Measurements from ENCODE around the gene NRG2.

The NRG2 gene

GRCh38 chr5:139915266-139915665 lies 127.8 kb downstream of the NRG2 start:
- Histone ChIP-seq H3K9ac (ENCODE audit: low read length in 5 of 5) (no peak overlapping the region), H3K4me1 (ENCODE audit: control insufficient read depth in 5 of 5, insufficient read depth in 5 of 5, low read length in 5 of 5) (peaks cover 0 to 25% (median 8%) of the 10 kb centered on the region in 5 donors), H3K4me3 (ENCODE audit: low read depth in 1 of 5, low read length in 5 of 5) (no peak overlapping the region), H3K27me3 (ENCODE audit: control insufficient read depth in 5 of 5, insufficient read depth in 4 of 5, low read length in 5 of 5) (peaks cover 0 to 2% (median 0%) of the 10 kb centered on the region in 5 donors), H3K36me3 (ENCODE audit: control insufficient read depth in 5 of 5, insufficient read depth in 5 of 5, low read length in 5 of 5) (no peaks in the 10 kb centered on the region), H3K27ac (ENCODE audit: low read depth, low read length) (no peak overlapping the region), H3K9me3 (ENCODE audit: control insufficient read depth in 5 of 5, low read length in 5 of 5) (no peaks in the 10 kb centered on the region)

- Histone ChIP-seq H3K27ac (ENCODE audit: low read depth, low read length) (no peak overlapping the region), H3K27me3 (ENCODE audit: control insufficient read depth in 5 of 5, insufficient read depth in 4 of 5, low read length in 5 of 5) (peaks cover 0 to 2% (median 0%) of the 10 kb centered on the region in 5 donors), H3K4me1 (ENCODE audit: control insufficient read depth in 5 of 5, insufficient read depth in 5 of 5, low read length in 5 of 5) (peaks cover 0 to 30% (median 8%) of the 10 kb centered on the region in 5 donors), H3K4me3 (ENCODE audit: low read depth in 1 of 5, low read length in 5 of 5) (no peak overlapping the region), H3K9ac (ENCODE audit: low read length in 5 of 5) (no peak overlapping the region), H3K36me3 (ENCODE audit: control insufficient read depth in 5 of 5, insufficient read depth in 5 of 5, low read length in 5 of 5) (no peaks in the 10 kb centered on the region), H3K9me3 (ENCODE audit: control insufficient read depth in 5 of 5, low read length in 5 of 5) (no peaks in the 10 kb centered on the region)
Observed at GRCh38 chr5:139914218-139914807, 128.8 kb downstream of the NRG2 start.

DNA sequence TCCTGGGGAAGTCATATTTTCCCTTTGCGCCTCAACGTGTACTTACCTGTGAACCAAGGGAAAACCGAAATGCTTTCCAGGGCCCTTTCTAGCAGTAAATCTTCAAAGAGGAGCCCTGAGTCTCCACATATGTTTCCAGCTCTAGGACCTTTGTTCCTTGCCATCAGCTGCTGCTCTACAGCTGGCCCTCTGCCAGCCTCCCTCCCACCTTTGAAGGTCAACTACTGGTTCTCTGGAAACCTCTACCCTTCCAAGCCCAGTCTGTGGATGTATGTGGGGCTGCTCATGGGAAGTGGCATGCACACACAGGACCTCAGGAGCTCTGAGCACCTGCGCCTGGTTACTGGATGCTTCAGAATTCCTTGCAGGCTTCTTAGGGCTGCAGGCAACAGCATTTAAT lies 130.3 kb downstream of the NRG2 start:
- Histone ChIP-seq H3K4me1 (ENCODE audit: control insufficient read depth in 5 of 5, insufficient read depth in 5 of 5, low read length in 5 of 5) (peaks cover 0 to 34% (median 12%) of the 10 kb centered on the region in 5 donors), H3K36me3 (ENCODE audit: control insufficient read depth in 5 of 5, insufficient read depth in 5 of 5, low read length in 5 of 5) (no peaks in the 10 kb centered on the region), H3K27ac (ENCODE audit: low read depth, low read length) (no peak overlapping the region), H3K9ac (ENCODE audit: low read length in 5 of 5) (no peak overlapping the region), H3K4me3 (ENCODE audit: low read depth in 1 of 5, low read length in 5 of 5) (no peak overlapping the region), H3K27me3 (ENCODE audit: control insufficient read depth in 5 of 5, insufficient read depth in 4 of 5, low read length in 5 of 5) (peaks cover 0 to 2% (median 0%) of the 10 kb centered on the region in 5 donors), H3K9me3 (ENCODE audit: control insufficient read depth in 5 of 5, low read length in 5 of 5) (no peaks in the 10 kb centered on the region)

GRCh38 chr5:139912158-139912557 lies 130.9 kb downstream of the NRG2 start:
- no peak overlapping the region for H3K4me3 ChIP-seq (ENCODE audit: low read depth in 1 of 5, low read length in 5 of 5)
- H3K9me3 ChIP-seq (ENCODE audit: control insufficient read depth in 5 of 5, low read length in 5 of 5), result no peaks in the 10 kb centered on the region
- H3K36me3 ChIP-seq (ENCODE audit: control insufficient read depth in 5 of 5, insufficient read depth in 5 of 5, low read length in 5 of 5), result no peaks in the 10 kb centered on the region
- no peak overlapping the region for H3K27ac ChIP-seq (ENCODE audit: low read depth, low read length)
- peaks cover 0 to 2% (median 0%) of the 10 kb centered on the region in 5 donors for H3K27me3 ChIP-seq (ENCODE audit: control insufficient read depth in 5 of 5, insufficient read depth in 4 of 5, low read length in 5 of 5)
- no peak overlapping the region for H3K9ac ChIP-seq (ENCODE audit: low read length in 5 of 5)
- H3K4me1 ChIP-seq (ENCODE audit: control insufficient read depth in 5 of 5, insufficient read depth in 5 of 5, low read length in 5 of 5), result peaks cover 0 to 34% (median 12%) of the 10 kb centered on the region in 5 donors

DNA sequence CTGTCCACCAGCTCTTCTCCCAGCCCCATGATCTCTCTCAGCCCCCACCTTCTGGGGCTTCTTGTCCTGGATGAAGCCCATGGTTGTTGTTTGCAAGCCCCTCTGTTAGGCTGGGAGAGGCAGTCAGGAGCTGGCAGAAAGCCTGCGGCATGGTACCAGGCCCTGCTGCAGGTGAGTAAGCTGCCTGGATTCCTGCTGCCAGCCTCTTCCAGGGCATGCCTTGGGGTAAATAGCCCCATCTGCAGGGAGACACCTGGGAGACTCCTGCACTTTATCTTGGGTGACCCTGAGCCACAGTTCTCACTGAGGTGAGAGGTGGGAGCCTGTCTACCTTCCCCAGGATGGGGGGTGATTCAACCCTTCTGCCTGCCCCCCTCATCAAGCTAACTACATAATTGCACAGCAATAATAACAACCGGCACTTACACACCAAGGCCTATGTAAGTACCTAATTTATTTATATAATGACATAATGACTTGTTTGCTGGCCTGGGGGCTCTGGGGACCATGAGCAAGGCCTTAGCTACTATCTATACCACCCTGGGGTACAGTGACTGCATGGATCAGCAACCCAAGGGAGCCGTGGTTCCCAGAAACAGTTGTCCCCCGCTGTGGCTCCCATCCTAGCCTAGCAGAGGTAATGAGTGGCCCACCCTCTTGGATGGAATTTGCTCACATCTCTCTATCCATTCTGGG lies 131.5 kb downstream of the NRG2 start:
- Histone ChIP-seq H3K9ac (ENCODE audit: low read length in 5 of 5) (no peak overlapping the region), H3K4me1 (ENCODE audit: control insufficient read depth in 5 of 5, insufficient read depth in 5 of 5, low read length in 5 of 5) (peaks cover 0 to 34% (median 12%) of the 10 kb centered on the region in 5 donors), H3K9me3 (ENCODE audit: control insufficient read depth in 5 of 5, low read length in 5 of 5) (no peaks in the 10 kb centered on the region), H3K27me3 (ENCODE audit: control insufficient read depth in 5 of 5, insufficient read depth in 4 of 5, low read length in 5 of 5) (peaks cover 0 to 2% (median 0%) of the 10 kb centered on the region in 5 donors), H3K27ac (ENCODE audit: low read depth, low read length) (no peak overlapping the region), H3K36me3 (ENCODE audit: control insufficient read depth in 5 of 5, insufficient read depth in 5 of 5, low read length in 5 of 5) (no peaks in the 10 kb centered on the region), H3K4me3 (ENCODE audit: low read depth in 1 of 5, low read length in 5 of 5) (no peak overlapping the region)

DNA sequence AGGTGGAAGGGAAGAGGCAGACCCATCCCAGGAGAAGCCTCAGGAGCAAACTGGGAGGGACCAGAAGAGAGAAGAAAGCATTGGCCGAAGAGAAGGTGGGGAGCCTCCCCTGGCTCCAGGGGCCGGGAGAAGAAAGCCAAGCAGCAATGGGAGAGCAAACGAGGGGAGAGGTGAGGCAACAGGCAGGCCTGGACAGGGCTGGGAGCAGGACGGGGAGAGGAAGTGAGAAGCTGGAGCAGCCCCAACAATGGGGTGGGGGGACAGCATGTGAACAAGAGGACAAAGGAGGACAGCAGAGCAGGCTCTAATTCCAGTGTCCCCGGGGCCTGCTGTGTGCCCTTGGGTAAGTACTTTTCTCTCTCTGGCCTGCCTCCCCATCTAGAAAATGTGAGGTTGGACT lies 132.2 kb downstream of the NRG2 start:
- H3K27me3 ChIP-seq (ENCODE audit: control insufficient read depth in 5 of 5, insufficient read depth in 4 of 5, low read length in 5 of 5), result peaks cover 0 to 2% (median 0%) of the 10 kb centered on the region in 5 donors
- H3K9ac ChIP-seq (ENCODE audit: low read length in 5 of 5), result peak overlapping the region in 1 of 5 donors; percentile 5
- no peaks in the 10 kb centered on the region for H3K9me3 ChIP-seq (ENCODE audit: control insufficient read depth in 5 of 5, low read length in 5 of 5)
- H3K4me1 ChIP-seq (ENCODE audit: control insufficient read depth in 5 of 5, insufficient read depth in 5 of 5, low read length in 5 of 5), result peaks cover 0 to 34% (median 12%) of the 10 kb centered on the region in 5 donors
- no peak overlapping the region for H3K4me3 ChIP-seq (ENCODE audit: low read depth in 1 of 5, low read length in 5 of 5)
- H3K27ac ChIP-seq (ENCODE audit: low read depth, low read length), result no peak overlapping the region
- H3K36me3 ChIP-seq (ENCODE audit: control insufficient read depth in 5 of 5, insufficient read depth in 5 of 5, low read length in 5 of 5), result no peaks in the 10 kb centered on the region

- Histone ChIP-seq H3K4me3 (ENCODE audit: low read depth in 1 of 5, low read length in 5 of 5) (no peak overlapping the region), H3K27ac (ENCODE audit: low read depth, low read length) (no peak overlapping the region), H3K27me3 (ENCODE audit: control insufficient read depth in 5 of 5, insufficient read depth in 4 of 5, low read length in 5 of 5) (peaks cover 0 to 6% (median 0%) of the 10 kb centered on the region in 5 donors), H3K36me3 (ENCODE audit: control insufficient read depth in 5 of 5, insufficient read depth in 5 of 5, low read length in 5 of 5) (no peaks in the 10 kb centered on the region), H3K9ac (ENCODE audit: low read length in 5 of 5) (peak overlapping the region in 1 of 5 donors; percentile 5), H3K4me1 (ENCODE audit: control insufficient read depth in 5 of 5, insufficient read depth in 5 of 5, low read length in 5 of 5) (peaks cover 3 to 40% (median 17%) of the 10 kb centered on the region in 5 donors), H3K9me3 (ENCODE audit: control insufficient read depth in 5 of 5, low read length in 5 of 5) (no peaks in the 10 kb centered on the region)
Observed at GRCh38 chr5:139910036-139910435, 133.1 kb downstream of the NRG2 start.

DNA sequence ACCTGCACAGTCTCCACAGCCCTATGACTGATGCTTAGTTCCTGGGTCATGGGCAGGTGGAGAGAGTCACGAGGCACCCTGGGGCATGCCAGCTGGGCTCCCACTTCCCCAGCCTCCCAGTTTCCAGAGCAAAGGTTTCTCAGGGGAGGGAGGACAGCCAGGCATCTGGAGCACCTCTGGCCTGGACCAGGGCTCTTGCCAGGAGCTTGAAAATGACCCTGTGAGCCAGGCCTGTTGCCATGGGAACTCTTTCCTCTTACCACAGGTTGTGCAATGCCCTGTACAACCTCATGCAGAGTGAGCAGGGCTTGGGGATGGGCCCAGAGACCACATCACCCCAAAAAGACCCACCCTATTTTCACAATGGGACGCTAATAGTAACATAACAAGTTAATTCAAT lies 134.3 kb downstream of the NRG2 start:
- no peaks in the 10 kb centered on the region for H3K36me3 ChIP-seq (ENCODE audit: control insufficient read depth in 5 of 5, insufficient read depth in 5 of 5, low read length in 5 of 5)
- no peak overlapping the region for H3K27ac ChIP-seq (ENCODE audit: low read depth, low read length)
- peaks cover 0 to 11% (median 3%) of the 10 kb centered on the region in 5 donors for H3K27me3 ChIP-seq (ENCODE audit: control insufficient read depth in 5 of 5, insufficient read depth in 4 of 5, low read length in 5 of 5)
- H3K4me1 ChIP-seq (ENCODE audit: control insufficient read depth in 5 of 5, insufficient read depth in 5 of 5, low read length in 5 of 5), result peaks cover 3 to 52% (median 30%) of the 10 kb centered on the region in 5 donors
- no peak overlapping the region for H3K4me3 ChIP-seq (ENCODE audit: low read depth in 1 of 5, low read length in 5 of 5)
- no peaks in the 10 kb centered on the region for H3K9me3 ChIP-seq (ENCODE audit: control insufficient read depth in 5 of 5, low read length in 5 of 5)
- H3K9ac ChIP-seq (ENCODE audit: low read length in 5 of 5), result no peak overlapping the region

- Histone ChIP-seq H3K27ac (ENCODE audit: low read depth, low read length) (no peak overlapping the region), H3K9me3 (ENCODE audit: control insufficient read depth in 5 of 5, low read length in 5 of 5) (no peaks in the 10 kb centered on the region), H3K4me3 (ENCODE audit: low read depth in 1 of 5, low read length in 5 of 5) (no peak overlapping the region), H3K9ac (ENCODE audit: low read length in 5 of 5) (no peak overlapping the region), H3K36me3 (ENCODE audit: control insufficient read depth in 5 of 5, insufficient read depth in 5 of 5, low read length in 5 of 5) (no peaks in the 10 kb centered on the region), H3K27me3 (ENCODE audit: control insufficient read depth in 5 of 5, insufficient read depth in 4 of 5, low read length in 5 of 5) (peaks cover 3 to 28% (median 3%) of the 10 kb centered on the region in 5 donors), H3K4me1 (ENCODE audit: control insufficient read depth in 5 of 5, insufficient read depth in 5 of 5, low read length in 5 of 5) (peaks cover 3 to 53% (median 35%) of the 10 kb centered on the region in 5 donors)
Observed at GRCh38 chr5:139906661-139907060, 136.4 kb downstream of the NRG2 start.
